Psoas muscle (tissue), 8 donors: Measurements from ENCODE around the gene LINGO3. TPM values are rescaled to one million over a fixed set of nuclear protein-coding genes. Genes with fewer than 3 reads are reported as not detected.

Experiments used
- ATAC-seq, 4 donors: fragments of 200-7000 bp; cut with Tn5 transposase; one replicate each; pipeline ENCODE4 v1.9.1; 2020; ENCODE audit warnings: moderate library complexity in 3 of 4, mild to moderate bottlenecking in 2 of 4
- DNase-seq, 2 donors: peaks; one replicate each; pipeline ENCODE4 v3.0.0-alpha.2; 2020
- H3K27ac ChIP-seq: fragments of 200-600 bp; one replicate; pipeline ENCODE4 v1.8.0; 2022
- H3K27me3 ChIP-seq, 3 donors: fragments of 200-600 bp in 1 of 3; one replicate each; pipeline versions ENCODE4 v1.6.1 to v1.8.0; 2013 to 2022; ENCODE audit warnings: low read length in 2 of 3, mild to moderate bottlenecking in 2 of 3, moderate library complexity in 1 of 3; ENCODE audit not compliant: insufficient read depth in 3 of 3
- H3K36me3 ChIP-seq, 2 donors: fragments of 200-600 bp in 1 of 2; one replicate each; pipeline versions ENCODE4 v1.6.1 to v1.8.0; 2013 to 2022; ENCODE audit warnings: low read depth in 1 of 2, mild to moderate bottlenecking in 1 of 2, moderate library complexity in 1 of 2; ENCODE audit not compliant: insufficient read depth in 1 of 2
- H3K4me1 ChIP-seq: fragments of 200-600 bp; one replicate; pipeline ENCODE4 v1.8.0; 2022
- H3K4me3 ChIP-seq: fragments of 200-600 bp; one replicate; pipeline ENCODE4 v1.8.0; 2022; ENCODE audit warnings: mild to moderate bottlenecking
- H3K9me3 ChIP-seq: fragments of 200-600 bp; one replicate; pipeline ENCODE4 v1.8.0; 2022
- CTCF ChIP-seq: fragments of 200-600 bp; IDR thresholded peaks from one replicate; pipeline ENCODE4 v1.8.0; 2022; ENCODE audit warnings: antibody characterized with exemption
- WGBS, 3 donors: extraction: QIAGEN DNeasy Blood & Tissue Kit; methylation state at CpG; one replicate each; pipeline versions ENCODE4 v1.1.6 to v1.1.7; 2013; 5-methylcytosine and 5-hydroxymethylcytosine counted together
- intact Hi-C, 2 donors: fragments of 100-400 bp; cut with DNase I; formaldehyde crosslinking; loops; one replicate each; pipeline versions ENCODE4 v1.11.0 to v1.14.2; 2022
- polyA plus RNA-seq, 3 donors: library from polyadenylated mRNA; stranded (reverse); fragments of 200-250 nt; gene quantifications; one replicate each; pipeline ENCODE4 v1.2.3, GENCODE V29; 2013
- total RNA-seq, 4 donors: library from RNA; stranded (reverse); fragmentation: NEBNext Ultra II Directional in 2 of 4; extraction: Animal tissue kit (Norgen Biotek cat#: 25700) in 2 of 4; gene quantifications; one replicate each; pipeline versions ENCODE4 v1.2.1 to v1.2.4, GENCODE V29; 2021 to 2023
- donor health status: healthy with polysubstance abuse.
- donor health status: DM: no; HTN: no; CAD: no; lungs with moderate emphysema.
- donor health status: Bipolar disorder and iron deficiency.
- donor health status: healthy.
- donor health status: DM: yes; HTN: yes; CAD: no.
- donor health status: DM: no; HTN: no; CAD: no.
- donor health status: DM: no; HTN: no; CAD: no.
- donor health status: DM: yes; HTN: yes; CAD: no.

LINGO3 gene
- total and polyA plus RNA-seq, 7 donors, result 0.04 TPM; not detected in 6

GRCh38 chr19:2320939-2321338 is 13.0 kb upstream of the LINGO3 start:
- no peaks in the 10 kb centered on the region for H3K27me3 ChIP-seq
- WGBS, 3 donors, result 86 to 91% (median 87%) methylated on average over 12 of the region's 12 CpGs
- H3K4me3 ChIP-seq, result no peak overlapping the region
- DNase-seq (no peak), ATAC-seq (no peak)
- intact Hi-C loops, result no loop called here
- H3K27ac ChIP-seq, result no peak overlapping the region
- H3K4me1 ChIP-seq, result no peaks in the 10 kb centered on the region
- no peaks in the 10 kb centered on the region for H3K9me3 ChIP-seq
- H3K36me3 ChIP-seq, result peaks cover 0 to 39% of the 10 kb centered on the region in 2 donors
- TF ChIP-seq CTCF, result no peak

- no peak for TF ChIP-seq CTCF
- no peak for ATAC-seq
- H3K27me3 ChIP-seq, result no peaks in the 10 kb centered on the region
- peaks cover 0 to 33% of the 10 kb centered on the region in 2 donors for H3K36me3 ChIP-seq
- 71 to 74% (median 73%) methylated on average over 12 of the region's 12 CpGs for WGBS, 3 donors
- DNase-seq, result no peak
- intact Hi-C loops, result no loop called here
- no peak overlapping the region for H3K4me3 ChIP-seq
- H3K4me1 ChIP-seq, result no peaks in the 10 kb centered on the region
- H3K27ac ChIP-seq, result no peak overlapping the region
- peaks cover 1% of the 10 kb centered on the region for H3K9me3 ChIP-seq
These were observed 12.1 kb upstream of the LINGO3 start for GRCh38 chr19:2320049-2320448.

- intact Hi-C loops, result loop anchor here (5.0 to 10.0 kb wide), 3 partner anchors 42 to 167 kb away; partner anchors contain the start of genes AP3D1 (in 1 of the 2), PLEKHJ1 (in 1 of the 2) and SF3A2 (in 1 of the 2)
- H3K27ac ChIP-seq, result no peak overlapping the region
- H3K4me3 ChIP-seq, result no peak overlapping the region
- WGBS, 3 donors, result 73 to 77% (median 76%) methylated on average over 20 of the region's 20 CpGs
- no peak for TF ChIP-seq CTCF
- H3K36me3 ChIP-seq, result peaks cover 0 to 29% of the 10 kb centered on the region in 2 donors
- H3K9me3 ChIP-seq, result peaks cover 3% of the 10 kb centered on the region
- ATAC-seq (no peak), DNase-seq (no peak)
- no peaks in the 10 kb centered on the region for H3K27me3 ChIP-seq
- no peaks in the 10 kb centered on the region for H3K4me1 ChIP-seq
These were observed 11.6 kb upstream of the LINGO3 start for GRCh38 chr19:2319551-2319950.

- H3K27me3 ChIP-seq, result no peaks in the 10 kb centered on the region
- ATAC-seq (no peak), DNase-seq (no peak)
- no peak overlapping the region for H3K4me3 ChIP-seq
- H3K36me3 ChIP-seq, result peaks cover 0 to 22% of the 10 kb centered on the region in 2 donors
- peaks cover 3% of the 10 kb centered on the region for H3K9me3 ChIP-seq
- no peak for TF ChIP-seq CTCF
- 70 to 89% (median 88%) methylated on average over 6 of the region's 6 CpGs for WGBS, 3 donors
- H3K4me1 ChIP-seq, result no peaks in the 10 kb centered on the region
- intact Hi-C loops, result loop anchor here (5.0 to 10.0 kb wide), 3 partner anchors 42 to 167 kb away; partner anchors contain the start of genes AP3D1 (in 1 of the 2), PLEKHJ1 (in 1 of the 2) and SF3A2 (in 1 of the 2)
- no peak overlapping the region for H3K27ac ChIP-seq
These were observed 11.0 kb upstream of the LINGO3 start for GRCh38 chr19:2318923-2319322.

- no peaks in the 10 kb centered on the region for H3K27me3 ChIP-seq
- intact Hi-C loops, result loop anchor here (5.0 to 10.0 kb wide), 3 partner anchors 40 to 165 kb away; partner anchors contain the start of genes AP3D1 (in 1 of the 2), PLEKHJ1 (in 1 of the 2) and SF3A2 (in 1 of the 2)
- H3K27ac ChIP-seq, result no peak overlapping the region
- DNase-seq (no peak), ATAC-seq (no peak)
- no peak overlapping the region for H3K4me3 ChIP-seq
- no peaks in the 10 kb centered on the region for H3K4me1 ChIP-seq
- no peak for TF ChIP-seq CTCF
- H3K9me3 ChIP-seq, result peaks cover 3% of the 10 kb centered on the region
- WGBS, 3 donors, result 80 to 89% (median 81%) methylated on average over 20 to 25 of the region's 25 CpGs
- peaks cover 0 to 13% of the 10 kb centered on the region in 2 donors for H3K36me3 ChIP-seq
These were observed 9.8 kb upstream of the LINGO3 start for GRCh38 chr19:2317756-2318155.
